HepG2 (cell line): Measurements from ENCODE around the gene PARN. TPM values are rescaled to one million over a fixed set of nuclear protein-coding genes. Genes with fewer than 3 reads are reported as not detected.

ENCODE experiments used
- DRAP1 ChIP-seq: IDR thresholded peaks from 2 replicates; pipeline ENCODE4 v1.6.1; 2016; ENCODE audit warnings: missing genetic modification reagents, missing compliant biosample characterization
- GATA4 ChIP-seq: sonication (generic); IDR thresholded peaks from 2 replicates; pipeline ENCODE4 v1.6.1; 2016; ENCODE audit warnings: antibody characterized with exemption, low read depth, borderline replicate concordance
- HIC2 ChIP-seq: sonication (generic); formaldehyde crosslinking; IDR thresholded peaks from 2 replicates; pipeline ENCODE4 v1.9.0; 2022; ENCODE audit warnings: low read depth, missing genetic modification reagents
- HMGXB3 ChIP-seq: sonication (generic); formaldehyde crosslinking; IDR thresholded peaks from 2 replicates; pipeline ENCODE4 v1.4.0; 2020; ENCODE audit warnings: missing genetic modification reagents, borderline replicate concordance
- KAT8 ChIP-seq: IDR thresholded peaks from 2 replicates; pipeline ENCODE4 v1.6.1; 2016; ENCODE audit warnings: missing genetic modification reagents, missing compliant biosample characterization
- ZHX2 ChIP-seq, 2 experiments: sonication (generic) in 1 of 2; formaldehyde crosslinking in 1 of 2; IDR thresholded peaks; 2 replicates each; pipeline versions ENCODE4 v1.6.1 to v1.9.0; 2014 to 2022; ENCODE audit warnings: antibody characterized with exemption in 1 of 2, borderline replicate concordance in 1 of 2, inconsistent platforms in 1 of 2, low read depth in 1 of 2, missing genetic modification reagents in 1 of 2
- ZNF124 ChIP-seq: sonication (generic); formaldehyde crosslinking; IDR thresholded peaks from 2 replicates; pipeline ENCODE4 v1.4.0; 2020; ENCODE audit warnings: missing genetic modification reagents
- ZNF251 ChIP-seq: sonication (generic); formaldehyde crosslinking; IDR thresholded peaks from 2 replicates; pipeline ENCODE4 v1.9.0; 2021; ENCODE audit warnings: mild to moderate bottlenecking, missing genetic modification reagents
- ZNF350 ChIP-seq: sonication (generic); formaldehyde crosslinking; IDR thresholded peaks from 2 replicates; pipeline ENCODE4 v1.4.0; 2020; ENCODE audit warnings: mild to moderate bottlenecking, low read depth, missing genetic modification reagents, borderline replicate concordance
- ZNF569 ChIP-seq: sonication (generic); formaldehyde crosslinking; IDR thresholded peaks from 2 replicates; pipeline ENCODE4 v1.5.0; 2020; ENCODE audit warnings: mild to moderate bottlenecking, missing genetic modification reagents, moderate library complexity, borderline replicate concordance
- ZSCAN25 ChIP-seq: sonication (generic); formaldehyde crosslinking; IDR thresholded peaks from 2 replicates; pipeline ENCODE4 v1.8.0; 2022; ENCODE audit warnings: mild to moderate bottlenecking, missing genetic modification reagents
- ZUFSP ChIP-seq: sonication (generic); formaldehyde crosslinking; IDR thresholded peaks from 2 replicates; pipeline ENCODE4 v1.9.0; 2021; ENCODE audit warnings: missing genetic modification reagents, mild to moderate bottlenecking, borderline replicate concordance
- polyA plus RNA-seq, 8 experiments: library from polyadenylated mRNA; depleted of rRNA in 3 of 8; stranded (reverse) in 7 of 8; unstranded in 1 of 8; fragments of >200 nt; fragmentation: Illumina TruSeq in 4 of 8; extraction: Trizol in 4 of 8; gene quantifications; 2 replicates each; pipeline versions ENCODE4 v1.2.1 to v1.2.3, GENCODE V29; 2011 to 2016; ENCODE audit warnings: low read depth in 4 of 8, missing spikeins in 1 of 8, mixed read lengths in 1 of 8; ENCODE audit not compliant: insufficient read depth in 1 of 8
- total RNA-seq, 5 experiments: library from RNA; depleted of rRNA; stranded (reverse); fragments of >200 nt; fragmentation: Illumina TruSeq; extraction: Trizol; gene quantifications; 2 replicates each; pipeline ENCODE4 v1.2.3, GENCODE V29; 2016; ENCODE audit warnings: low read depth in 1 of 5

The PARN gene
- total and polyA plus RNA-seq, 2 of the 13 experiments (the other 11 are each of a cell fraction or from before 2014, with no cell fraction given): 13.3 to 47.6 TPM

- TF ChIP-seq ZHX2 (IDR thresholded peaks at IDR 0.05; ENCODE audit: low read depth) (no peak), ZHX2 (CRISPR knock-in tag; IDR thresholded peaks at IDR 0.05; ENCODE audit: borderline replicate concordance) (peak; percentile 79; the same call in 1 of the 2 replicates), ZSCAN25 (CRISPR knock-in tag) (peak; percentile 71; the same call in 1 of the 2 replicates), HIC2 (CRISPR knock-in tag) (peak; percentile 68), ZNF350 (CRISPR knock-in tag) (peak; percentile 49; the same call in 1 of the 2 replicates), GATA4 (peak; percentile 99), ZNF251 (CRISPR knock-in tag) (no peak), KAT8 (CRISPR knock-in tag) (peak; percentile 77), ZUFSP (CRISPR knock-in tag) (no peak), HMGXB3 (CRISPR knock-in tag) (no peak; the same call in 1 of the 2 replicates), ZNF569 (CRISPR knock-in tag) (no peak), ZNF124 (CRISPR knock-in tag) (peak; percentile 81), DRAP1 (peak; percentile 37)
Measured at GRCh38 chr16:14510939-14511799, 118.9 kb downstream of the PARN start (continued).
